ENCODE results near the gene HELZ. TPM values are rescaled to one million over a fixed set of nuclear protein-coding genes. Genes with fewer than 3 reads are reported as not detected.

HELZ gene
- total RNA-seq, 1 experiment from 2014 or later, result 40.5 TPM

DNA sequence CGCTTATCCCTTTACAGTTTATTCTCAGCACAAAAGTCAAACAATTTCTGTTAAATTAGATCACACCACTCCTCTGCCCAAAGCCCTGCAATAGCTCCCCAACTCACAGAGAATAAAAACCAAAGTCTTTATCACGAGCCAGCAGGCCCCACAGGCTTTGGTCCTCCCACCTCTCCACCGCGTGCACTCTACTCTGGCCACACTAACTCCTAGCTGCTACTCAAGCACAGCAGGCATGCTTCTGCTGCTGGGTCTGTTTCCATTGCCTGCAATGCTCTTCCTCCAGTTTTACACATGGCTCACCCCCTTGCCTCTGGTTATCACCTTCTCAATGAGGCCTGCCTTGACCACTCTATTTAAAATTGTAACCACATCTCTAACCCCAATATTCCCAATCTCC, 27.6 kb downstream of the HELZ start:
- TF ChIP-seq, protein P1, sequence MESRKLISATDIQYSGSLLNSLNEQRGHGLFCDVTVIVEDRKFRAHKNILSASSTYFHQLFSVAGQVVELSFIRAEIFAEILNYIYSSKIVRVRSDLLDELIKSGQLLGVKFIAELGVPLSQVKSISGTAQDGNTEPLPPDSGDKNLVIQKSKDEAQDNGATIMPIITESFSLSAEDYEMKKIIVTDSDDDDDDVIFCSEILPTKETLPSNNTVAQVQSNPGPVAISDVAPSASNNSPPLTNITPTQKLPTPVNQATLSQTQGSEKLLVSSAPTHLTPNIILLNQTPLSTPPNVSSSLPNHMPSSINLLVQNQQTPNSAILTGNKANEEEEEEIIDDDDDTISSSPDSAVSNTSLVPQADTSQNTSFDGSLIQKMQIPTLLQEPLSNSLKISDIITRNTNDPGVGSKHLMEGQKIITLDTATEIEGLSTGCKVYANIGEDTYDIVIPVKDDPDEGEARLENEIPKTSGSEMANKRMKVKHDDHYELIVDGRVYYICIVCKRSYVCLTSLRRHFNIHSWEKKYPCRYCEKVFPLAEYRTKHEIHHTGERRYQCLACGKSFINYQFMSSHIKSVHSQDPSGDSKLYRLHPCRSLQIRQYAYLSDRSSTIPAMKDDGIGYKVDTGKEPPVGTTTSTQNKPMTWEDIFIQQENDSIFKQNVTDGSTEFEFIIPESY (IDR thresholded peaks at IDR 0.05; ENCODE audit: extremely low read depth, insufficient replicate concordance, low read length), result no peak
- TF ChIP-seq POLR2AphosphoS5 (IDR thresholded peaks at IDR 0.05; ENCODE audit: low read depth, low read length) (no peak), SRF (IDR thresholded peaks at IDR 0.05; ENCODE audit: low read depth) (no peak), CEBPB (IDR thresholded peaks at IDR 0.05; ENCODE audit: low read depth) (no peak)
- RAD21 ChIA-PET (ENCODE audit: low non-redundant PET in 1 of 2, low total read pairs in 2 of 2, uncharacterized antibody in 2 of 2, unreplicated experiment in 2 of 2), result interaction anchor here in 1 of 2 experiments (0.7 kb wide), 1 partner anchor 149 kb away, joined by 3 read pairs; no protein-coding TSS in a partner anchor
- Histone ChIP-seq H3K4me3 (replicated peaks in 1 of 2; ENCODE audit: low read depth in 1 of 2, low read length in 2 of 2) (no peak overlapping the region), H3K27me3 (ENCODE audit: insufficient read depth, low read length) (no peaks in the 10 kb centered on the region), H3K4me1 (ENCODE audit: control insufficient read depth in 1 of 2, insufficient read depth in 2 of 2, low read length in 2 of 2) (peaks cover 0 to 10% of the 10 kb centered on the region in 2 experiments; a peak in 1 of 4 replicates), H3K36me3 (ENCODE audit: control insufficient read depth in 1 of 2, insufficient read depth in 2 of 2, low read length in 2 of 2) (peaks cover 6 to 10% of the 10 kb centered on the region in 2 experiments; a peak in 2 of 4 replicates), H3K9me2 (ENCODE audit: insufficient read depth) (no peaks in the 10 kb centered on the region), H4K20me1 (ENCODE audit: insufficient read depth) (peaks cover 4% of the 10 kb centered on the region; the same call in 1 of the 2 replicates), H3K79me2 (ENCODE audit: insufficient read depth, low read length) (peaks cover 21% of the 10 kb centered on the region), H3K9ac (ENCODE audit: low read length) (no peak overlapping the region), H3K4me2 (ENCODE audit: low read length) (no peak overlapping the region), H3K27ac (ENCODE audit: low read depth, low read length) (no peak overlapping the region), H3K9me3 (ENCODE audit: control insufficient read depth in 1 of 2, insufficient read depth in 1 of 2, low read depth in 1 of 2, low read length in 2 of 2) (no peaks in the 10 kb centered on the region), H2AFZ (ENCODE audit: low read depth, low read length, poor library complexity, severe bottlenecking) (no peak overlapping the region)
- intact Hi-C loops (cut with micrococcal nuclease), result no loop called here
- ATAC-seq (no peak), DNase-seq (ENCODE audit: low read depth, low spot score) (no peak)
- POLR2A ChIA-PET, result no interaction called here
- BruUV-seq (replicated peaks), result no TSS peak
- CTCF ChIA-PET, result no interaction called here

DNA sequence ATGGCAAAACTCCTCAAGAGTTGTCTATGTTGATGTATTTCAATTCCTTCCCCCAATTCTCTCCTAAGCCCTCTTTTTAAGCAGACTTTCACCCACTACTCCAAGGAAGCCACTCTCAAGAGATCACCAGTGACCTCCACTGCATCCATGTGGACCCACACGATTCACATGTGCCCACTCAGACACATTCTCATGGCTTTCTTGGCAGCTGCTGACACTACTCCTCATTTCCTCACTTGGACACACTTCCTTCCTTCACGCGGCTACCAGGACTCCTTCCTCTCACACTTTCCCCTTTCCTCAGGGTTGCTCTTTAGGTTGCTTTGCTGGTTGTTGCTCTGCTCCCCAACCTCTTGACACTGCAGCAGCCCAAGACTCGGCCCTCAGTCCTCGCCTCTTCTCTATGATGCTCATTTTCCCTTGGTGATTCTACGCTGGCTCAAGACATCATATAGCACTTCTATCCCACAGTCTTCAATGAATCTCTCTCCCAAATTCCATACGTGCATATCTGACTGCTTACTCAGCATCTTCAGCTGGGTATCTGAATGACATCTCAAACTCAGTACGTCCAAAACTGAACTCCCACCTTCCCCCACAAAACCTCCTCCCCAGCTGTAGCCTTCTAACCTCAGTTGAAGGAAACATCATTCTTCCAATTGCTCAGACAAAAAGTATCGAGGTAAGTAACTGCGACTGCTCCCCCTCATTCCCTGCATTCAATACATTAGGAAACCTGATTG, 28.2 kb downstream of the HELZ start:
- Histone ChIP-seq H3K9me2 (ENCODE audit: insufficient read depth) (no peaks in the 10 kb centered on the region), H3K4me2 (ENCODE audit: low read length) (no peak overlapping the region), H3K4me1 (ENCODE audit: control insufficient read depth in 1 of 2, insufficient read depth in 2 of 2, low read length in 2 of 2) (peaks cover 0 to 4% of the 10 kb centered on the region in 2 experiments; a peak in 1 of 4 replicates), H3K4me3 (replicated peaks in 1 of 2; ENCODE audit: low read depth in 1 of 2, low read length in 2 of 2) (no peak overlapping the region), H3K9ac (ENCODE audit: low read length) (no peak overlapping the region), H4K20me1 (ENCODE audit: insufficient read depth) (peaks cover 4% of the 10 kb centered on the region; the same call in 1 of the 2 replicates), H2AFZ (ENCODE audit: low read depth, low read length, poor library complexity, severe bottlenecking) (no peak overlapping the region), H3K27me3 (ENCODE audit: insufficient read depth, low read length) (no peaks in the 10 kb centered on the region), H3K79me2 (ENCODE audit: insufficient read depth, low read length) (peaks cover 21% of the 10 kb centered on the region), H3K36me3 (ENCODE audit: control insufficient read depth in 1 of 2, insufficient read depth in 2 of 2, low read length in 2 of 2) (peaks cover 6 to 10% of the 10 kb centered on the region in 2 experiments; a peak in 2 of 4 replicates), H3K27ac (ENCODE audit: low read depth, low read length) (no peak overlapping the region), H3K9me3 (ENCODE audit: control insufficient read depth in 1 of 2, insufficient read depth in 1 of 2, low read depth in 1 of 2, low read length in 2 of 2) (no peaks in the 10 kb centered on the region)
- ChIA-PET CTCF (interaction anchor here (2.0 kb wide), 1 partner anchor 16 kb away, joined by 10 read pairs; no protein-coding TSS in a partner anchor), RAD21 (ENCODE audit: low non-redundant PET in 1 of 2, low total read pairs in 2 of 2, uncharacterized antibody in 2 of 2, unreplicated experiment in 2 of 2) (no interaction called here), POLR2A (no interaction called here)
- ATAC-seq, result no peak
- BruUV-seq (replicated peaks), result no TSS peak
- intact Hi-C loops (cut with micrococcal nuclease), result no loop called here
- TF ChIP-seq EGR1 (IDR thresholded peaks at IDR 0.05; ENCODE audit: low read depth), result no peak
- TF ChIP-seq SRF (IDR thresholded peaks at IDR 0.05; ENCODE audit: low read depth), result no peak
- no peak for TF ChIP-seq SIN3A (IDR thresholded peaks at IDR 0.05; ENCODE audit: low read depth)
- TF ChIP-seq, protein P2, sequence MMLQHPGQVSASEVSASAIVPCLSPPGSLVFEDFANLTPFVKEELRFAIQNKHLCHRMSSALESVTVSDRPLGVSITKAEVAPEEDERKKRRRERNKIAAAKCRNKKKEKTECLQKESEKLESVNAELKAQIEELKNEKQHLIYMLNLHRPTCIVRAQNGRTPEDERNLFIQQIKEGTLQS (IDR thresholded peaks at IDR 0.05), result no peak
- TF ChIP-seq, protein P1 (IDR thresholded peaks at IDR 0.05; ENCODE audit: extremely low read depth, insufficient replicate concordance, low read length), result no peak
- no peak for DNase-seq (ENCODE audit: low read depth, low spot score)
